ENCODE results near the gene FUNDC2. TPM values are rescaled to one million over a fixed set of nuclear protein-coding genes. Genes with fewer than 3 reads are reported as not detected.

FUNDC2 gene
- total RNA-seq, 1 donor from 2014 or later, result 43.7 TPM

DNA sequence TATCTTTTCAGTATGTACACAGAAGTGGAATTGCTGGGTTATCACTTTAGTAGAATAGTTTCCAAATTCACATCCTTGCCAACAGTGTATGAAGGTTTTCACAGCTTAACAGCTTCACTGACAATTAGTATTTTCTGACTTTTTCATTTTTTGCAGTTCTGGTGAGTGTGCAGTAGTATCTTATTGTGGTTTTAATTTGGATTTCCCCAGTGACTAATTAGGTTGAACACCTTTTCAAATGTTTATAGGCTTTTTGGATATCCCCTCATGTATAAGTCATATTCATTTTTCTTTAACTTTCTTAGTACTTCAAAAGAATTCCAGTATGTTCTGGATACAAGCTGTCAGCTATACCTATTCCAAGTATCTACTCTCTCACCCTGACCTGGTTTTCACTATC lies 81.8 kb downstream of the FUNDC2 start:
- no peaks in the 10 kb centered on the region for H3K36me3 ChIP-seq (ENCODE audit: control insufficient read depth, insufficient read depth, low read length)
- TF ChIP-seq, protein P1, sequence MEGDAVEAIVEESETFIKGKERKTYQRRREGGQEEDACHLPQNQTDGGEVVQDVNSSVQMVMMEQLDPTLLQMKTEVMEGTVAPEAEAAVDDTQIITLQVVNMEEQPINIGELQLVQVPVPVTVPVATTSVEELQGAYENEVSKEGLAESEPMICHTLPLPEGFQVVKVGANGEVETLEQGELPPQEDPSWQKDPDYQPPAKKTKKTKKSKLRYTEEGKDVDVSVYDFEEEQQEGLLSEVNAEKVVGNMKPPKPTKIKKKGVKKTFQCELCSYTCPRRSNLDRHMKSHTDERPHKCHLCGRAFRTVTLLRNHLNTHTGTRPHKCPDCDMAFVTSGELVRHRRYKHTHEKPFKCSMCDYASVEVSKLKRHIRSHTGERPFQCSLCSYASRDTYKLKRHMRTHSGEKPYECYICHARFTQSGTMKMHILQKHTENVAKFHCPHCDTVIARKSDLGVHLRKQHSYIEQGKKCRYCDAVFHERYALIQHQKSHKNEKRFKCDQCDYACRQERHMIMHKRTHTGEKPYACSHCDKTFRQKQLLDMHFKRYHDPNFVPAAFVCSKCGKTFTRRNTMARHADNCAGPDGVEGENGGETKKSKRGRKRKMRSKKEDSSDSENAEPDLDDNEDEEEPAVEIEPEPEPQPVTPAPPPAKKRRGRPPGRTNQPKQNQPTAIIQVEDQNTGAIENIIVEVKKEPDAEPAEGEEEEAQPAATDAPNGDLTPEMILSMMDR (IDR thresholded peaks at IDR 0.05; ENCODE audit: insufficient read depth, low read length, poor library complexity, severe bottlenecking), result no peak
- no peak for DNase-seq (ENCODE audit: low read depth)
- no peak overlapping the region for H3K4me3 ChIP-seq (ENCODE audit: low read depth, low read length)
- no peaks in the 10 kb centered on the region for H3K27me3 ChIP-seq (ENCODE audit: control insufficient read depth, insufficient read depth, low read length)

Other genes with a start within 250 kb of the FUNDC2 start
- gene MPP1, start 221.4 kb upstream of the FUNDC2 start, total RNA-seq, result 7.7 and 9.3 TPM in 2 replicates
- gene SMIM9, start 192.2 kb upstream of the FUNDC2 start, total RNA-seq, result not detected in 2 replicates
- gene F8A1, start 140.5 kb upstream of the FUNDC2 start, total RNA-seq, result 14.9 and 19.0 TPM in 2 replicates
- gene F8, start 4.1 kb upstream of the FUNDC2 start, total RNA-seq, result 3.1 and 3.3 TPM in 2 replicates
- gene CMC4, start 44.3 kb downstream of the FUNDC2 start, total RNA-seq, result 10.5 and 12.2 TPM in 2 replicates
- gene MTCP1, start 44.3 kb downstream of the FUNDC2 start, total RNA-seq, result 0.27 and 1.1 TPM in 2 replicates
- gene BRCC3, start 44.7 kb downstream of the FUNDC2 start, total RNA-seq, result 10.8 and 11.8 TPM in 2 replicates
- gene VBP1, start 189.6 kb downstream of the FUNDC2 start, total RNA-seq, result 42.1 and 56.2 TPM in 2 replicates
- gene RAB39B, start 237.6 kb downstream of the FUNDC2 start, total RNA-seq, result 5.4 and 6.6 TPM in 2 replicates